ENCODE results near the gene PTPRM. TPM values are rescaled to one million over a fixed set of nuclear protein-coding genes. Genes with fewer than 3 reads are reported as not detected.

PTPRM gene
- polyA plus RNA-seq, 1 donor (not counting 4 experiments of a cell fraction or from before 2014, with no cell fraction given), result 54.5 TPM

- Histone ChIP-seq H3K4me1 (ENCODE audit: control insufficient read depth, extremely low read depth, insufficient read depth, low read length) (no peaks in the 10 kb centered on the region), H3K4me2 (ENCODE audit: control insufficient read depth, extremely low read depth, insufficient read depth, low read depth, low read length) (no peak overlapping the region), H3K9me3 (ENCODE audit: control insufficient read depth, low read depth, low read length) (no peaks in the 10 kb centered on the region), H3K4me3 (ENCODE audit: control insufficient read depth in 2 of 3, extremely low read depth in 1 of 3, insufficient read depth in 2 of 3, low read depth in 1 of 3, low read length in 3 of 3) (no peak overlapping the region), H2AFZ (ENCODE audit: control insufficient read depth, low read length) (no peak overlapping the region), H4K20me1 (ENCODE audit: control insufficient read depth, extremely low read depth, insufficient read depth, low read length) (no peaks in the 10 kb centered on the region), H3K36me3 (ENCODE audit: control insufficient read depth in 2 of 2, extremely low read depth in 1 of 2, insufficient read depth in 2 of 2, low read length in 2 of 2) (no peaks in the 10 kb centered on the region), H3K9ac (ENCODE audit: control insufficient read depth, extremely low read depth, insufficient read depth, low read length) (no peak overlapping the region), H3K9me1 (ENCODE audit: control insufficient read depth, extremely low read depth, insufficient read depth, low read length) (no peaks in the 10 kb centered on the region), H3K27me3 (ENCODE audit: control insufficient read depth, extremely low read depth, insufficient read depth, low read length) (no peaks in the 10 kb centered on the region), H3K27ac (ENCODE audit: control insufficient read depth, insufficient read depth, low read length) (no peak overlapping the region), H3K79me2 (ENCODE audit: control insufficient read depth, insufficient read depth, low read length) (peaks cover 17% of the 10 kb centered on the region)
- no peak for DNase-seq (ENCODE audit: low read depth, low spot score)
- dilution Hi-C loops (cut with MboI; ENCODE audit: extremely low pct_ligation_motif_present, low sequenced_read_pairs), result no loop called here
- TF ChIP-seq EZH2 (IDR thresholded peaks at IDR 0.05; ENCODE audit: low read length) (no peak), CTCF (optimal IDR thresholded peaks at IDR 0.05 in 1 of 3, IDR thresholded peaks at IDR 0.05 in 1 of 3, conservative IDR thresholded peaks at IDR 0.05 in 1 of 3; ENCODE audit: extremely low read depth in 1 of 3, insufficient read depth in 2 of 3, low read length in 3 of 3) (no peak)
- no peak for FAIRE-seq
Observed at GRCh38 chr18:7608174-7608550, 41.0 kb downstream of the PTPRM start.

GRCh38 chr18:7608781-7609201 is 41.7 kb downstream of the PTPRM start:
- Histone ChIP-seq H4K20me1 (ENCODE audit: control insufficient read depth, extremely low read depth, insufficient read depth, low read length) (no peaks in the 10 kb centered on the region), H3K9me1 (ENCODE audit: control insufficient read depth, extremely low read depth, insufficient read depth, low read length) (no peaks in the 10 kb centered on the region), H3K36me3 (ENCODE audit: control insufficient read depth in 2 of 2, extremely low read depth in 1 of 2, insufficient read depth in 2 of 2, low read length in 2 of 2) (no peaks in the 10 kb centered on the region), H3K4me3 (ENCODE audit: control insufficient read depth in 2 of 3, extremely low read depth in 1 of 3, insufficient read depth in 2 of 3, low read depth in 1 of 3, low read length in 3 of 3) (no peak overlapping the region), H3K9me3 (ENCODE audit: control insufficient read depth, low read depth, low read length) (no peaks in the 10 kb centered on the region), H3K4me2 (ENCODE audit: control insufficient read depth, extremely low read depth, insufficient read depth, low read depth, low read length) (no peak overlapping the region), H3K79me2 (ENCODE audit: control insufficient read depth, insufficient read depth, low read length) (peaks cover 14% of the 10 kb centered on the region), H3K9ac (ENCODE audit: control insufficient read depth, extremely low read depth, insufficient read depth, low read length) (no peak overlapping the region), H3K27ac (ENCODE audit: control insufficient read depth, insufficient read depth, low read length) (no peak overlapping the region), H3K27me3 (ENCODE audit: control insufficient read depth, extremely low read depth, insufficient read depth, low read length) (no peaks in the 10 kb centered on the region), H2AFZ (ENCODE audit: control insufficient read depth, low read length) (no peak overlapping the region), H3K4me1 (ENCODE audit: control insufficient read depth, extremely low read depth, insufficient read depth, low read length) (no peaks in the 10 kb centered on the region)
- dilution Hi-C loops (cut with MboI; ENCODE audit: extremely low pct_ligation_motif_present, low sequenced_read_pairs), result no loop called here
- FAIRE-seq (no peak), DNase-seq (ENCODE audit: low read depth, low spot score) (no peak)
- TF ChIP-seq CTCF (optimal IDR thresholded peaks at IDR 0.05 in 1 of 3, IDR thresholded peaks at IDR 0.05 in 1 of 3, conservative IDR thresholded peaks at IDR 0.05 in 1 of 3; ENCODE audit: extremely low read depth in 1 of 3, insufficient read depth in 2 of 3, low read length in 3 of 3), result no peak
- TF ChIP-seq EZH2 (IDR thresholded peaks at IDR 0.05; ENCODE audit: low read length), result no peak
